Muscle of leg (tissue), 11 donors: ENCODE results near the gene SLC12A7. TPM values are rescaled to one million over a fixed set of nuclear protein-coding genes. Genes with fewer than 3 reads are reported as not detected.
"Not testable (repeated sequence)": the region's sequence is repeated elsewhere in the genome, so short reads cannot be mapped to it uniquely, and the experiment has no call there.

ENCODE experiments used
- DNase-seq: peaks from one replicate; pipeline ENCODE4 v3.0.0; 2013
- H3K27ac ChIP-seq: one replicate; pipeline ENCODE4 v1.5.1; 2013; ENCODE audit warnings: mild to moderate bottlenecking, low read length, control low read depth
- H3K27me3 ChIP-seq: one replicate; pipeline ENCODE4 v1.6.1; 2013; ENCODE audit warnings: low read length; ENCODE audit not compliant: control insufficient read depth, insufficient read depth
- H3K36me3 ChIP-seq: one replicate; pipeline ENCODE4 v1.6.1; 2013; ENCODE audit warnings: low read length; ENCODE audit not compliant: control insufficient read depth, insufficient read depth
- H3K4me1 ChIP-seq: one replicate; pipeline ENCODE4 v1.6.1; 2013; ENCODE audit warnings: low read length; ENCODE audit not compliant: control insufficient read depth, insufficient read depth
- H3K4me3 ChIP-seq: one replicate; pipeline ENCODE4 v1.5.1; 2013; ENCODE audit warnings: low read length, control low read depth
- H3K9me3 ChIP-seq: replicated peaks from 2 replicates; pipeline ENCODE4 v1.6.1; 2013; ENCODE audit warnings: low read depth, low read length; ENCODE audit not compliant: control insufficient read depth
- WGBS: methylation state at CpG from one replicate; pipeline ENCODE4 v1.1.5; 2013; ENCODE audit warnings: missing lambda C conversion rate; ENCODE audit not compliant: insufficient coverage; 5-methylcytosine and 5-hydroxymethylcytosine counted together
- polyA plus RNA-seq, 8 donors: library from polyadenylated mRNA; unstranded; fragments of 120-200 nt; gene quantifications; one replicate each; pipeline versions ENCODE4 v1.2.1 to v1.2.3, GENCODE V29; 2013; ENCODE audit warnings: inconsistent platforms in 1 of 8, low replicate concordance in 1 of 8; ENCODE audit not compliant: insufficient read length in 8 of 8, insufficient read depth in 1 of 8
- total RNA-seq: library from RNA; stranded (reverse); fragments of 120-200 nt; gene quantifications from one replicate; pipeline ENCODE4 v1.2.4, GENCODE V29; 2013

SLC12A7 gene
- total and polyA plus RNA-seq, 9 donors: 5.5 to 12.5 (median 10.8) TPM

GRCh38 chr5:1103505-1104326, 8.1 kb downstream of the SLC12A7 start:
- peaks cover 85% of the 10 kb centered on the region for H3K4me1 ChIP-seq
- WGBS: 31% methylated on average over 30 of the region's 33 CpGs
- no peaks in the 10 kb centered on the region for H3K27me3 ChIP-seq
- H3K9me3 ChIP-seq: no peaks in the 10 kb centered on the region
- H3K27ac ChIP-seq: no peak overlapping the region
- peaks cover 3% of the 10 kb centered on the region for H3K36me3 ChIP-seq
- DNase-seq: peak; percentile 80
- H3K4me3 ChIP-seq: no peak overlapping the region

GRCh38 chr5:1103093-1103492, 8.8 kb downstream of the SLC12A7 start:
- DNase-seq: no peak
- 55% methylated on average over 11 of the region's 11 CpGs for WGBS
- no peak overlapping the region for H3K4me3 ChIP-seq
- no peaks in the 10 kb centered on the region for H3K9me3 ChIP-seq
- H3K36me3 ChIP-seq: peaks cover 3% of the 10 kb centered on the region
- H3K27me3 ChIP-seq: no peaks in the 10 kb centered on the region
- peaks cover 81% of the 10 kb centered on the region for H3K4me1 ChIP-seq
- H3K27ac ChIP-seq: no peak overlapping the region

GRCh38 chr5:1101961-1102713, 9.7 kb downstream of the SLC12A7 start:
- Histone ChIP-seq H3K4me3 (no peak overlapping the region), H3K27ac (no peak overlapping the region), H3K36me3 (peaks cover under 1% of the 10 kb centered on the region), H3K27me3 (peaks cover 2% of the 10 kb centered on the region), H3K4me1 (peaks cover 78% of the 10 kb centered on the region), H3K9me3 (no peaks in the 10 kb centered on the region)
- DNase-seq: peak; percentile 76
- WGBS: 17% methylated on average over 21 of the region's 23 CpGs

- no peak for DNase-seq
- no peak overlapping the region for H3K27ac ChIP-seq
- H3K4me3 ChIP-seq: no peak overlapping the region
- H3K9me3 ChIP-seq: no peaks in the 10 kb centered on the region
- H3K36me3 ChIP-seq: peaks cover under 1% of the 10 kb centered on the region
- peaks cover 75% of the 10 kb centered on the region for H3K4me1 ChIP-seq
- H3K27me3 ChIP-seq: peaks cover 5% of the 10 kb centered on the region
- 72% methylated on average over 31 of the region's 33 CpGs for WGBS
These were observed 10.9 kb downstream of the SLC12A7 start for GRCh38 chr5:1100664-1101574.

GRCh38 chr5:1099926-1100663, 11.8 kb downstream of the SLC12A7 start:
- no peak overlapping the region for H3K27ac ChIP-seq
- H3K27me3 ChIP-seq: peaks cover 7% of the 10 kb centered on the region
- H3K4me3 ChIP-seq: no peak overlapping the region
- peaks cover 67% of the 10 kb centered on the region for H3K4me1 ChIP-seq
- DNase-seq: no peak
- no peaks in the 10 kb centered on the region for H3K9me3 ChIP-seq
- 71% methylated on average over 47 of the region's 48 CpGs for WGBS
- H3K36me3 ChIP-seq: peaks cover 4% of the 10 kb centered on the region

- WGBS: 78% methylated on average over 28 of the region's 28 CpGs
- no peak overlapping the region for H3K27ac ChIP-seq
- H3K27me3 ChIP-seq: peaks cover 7% of the 10 kb centered on the region
- peaks cover 58% of the 10 kb centered on the region for H3K4me1 ChIP-seq
- no peak for DNase-seq
- peaks cover 4% of the 10 kb centered on the region for H3K36me3 ChIP-seq
- H3K4me3 ChIP-seq: no peak overlapping the region
- H3K9me3 ChIP-seq: no peaks in the 10 kb centered on the region
These were observed 12.8 kb downstream of the SLC12A7 start for GRCh38 chr5:1098986-1099597.

GRCh38 chr5:1097988-1098385, 13.9 kb downstream of the SLC12A7 start:
- H3K4me3 ChIP-seq, DNase-seq, H3K9me3 ChIP-seq, H3K27me3 ChIP-seq, H3K27ac ChIP-seq: not testable (repeated sequence)
- Histone ChIP-seq H3K36me3 (peaks cover 12% of the 10 kb centered on the region), H3K4me1 (peaks cover 47% of the 10 kb centered on the region)
- 65% methylated on average over 5 of the region's 7 CpGs for WGBS

GRCh38 chr5:1097381-1097987, 14.4 kb downstream of the SLC12A7 start:
- H3K36me3 ChIP-seq: peaks cover 16% of the 10 kb centered on the region
- H3K4me1 ChIP-seq: peaks cover 43% of the 10 kb centered on the region
- DNase-seq: no peak
- 37% methylated on average over 19 of the region's 22 CpGs for WGBS
- H3K27me3 ChIP-seq: peaks cover 7% of the 10 kb centered on the region
- H3K4me3 ChIP-seq: no peak overlapping the region
- H3K9me3 ChIP-seq: no peaks in the 10 kb centered on the region
- no peak overlapping the region for H3K27ac ChIP-seq

GRCh38 chr5:1096838-1097237, 15.0 kb downstream of the SLC12A7 start:
- no peak overlapping the region for H3K4me3 ChIP-seq
- H3K9me3 ChIP-seq: no peaks in the 10 kb centered on the region
- DNase-seq: no peak
- H3K27me3 ChIP-seq: peaks cover 10% of the 10 kb centered on the region
- H3K4me1 ChIP-seq: peaks cover 43% of the 10 kb centered on the region
- WGBS: 64% methylated on average over 4 of the region's 10 CpGs
- peak overlapping the region; percentile 15 for H3K27ac ChIP-seq
- peaks cover 16% of the 10 kb centered on the region for H3K36me3 ChIP-seq
